Large intestine (tissue), 3 donors: Measurements from ENCODE around the gene BMF. TPM values are rescaled to one million over a fixed set of nuclear protein-coding genes. Genes with fewer than 3 reads are reported as not detected.

Source experiments
- DNase-seq, 2 donors: peaks; one replicate each; pipeline versions ENCODE4 v3.0.0 to v3.0.0-alpha.2; 2013
- H3K27ac ChIP-seq: one replicate; pipeline ENCODE4 v1.5.1; 2013; ENCODE audit warnings: low read length
- H3K27me3 ChIP-seq: 2 replicates; pipeline ENCODE4 v1.6.1; 2013; ENCODE audit warnings: low read length; ENCODE audit not compliant: control insufficient read depth, insufficient read depth
- H3K36me3 ChIP-seq: 2 replicates; pipeline ENCODE4 v1.6.1; 2013; ENCODE audit warnings: low read length; ENCODE audit not compliant: control insufficient read depth, insufficient read depth
- H3K4me1 ChIP-seq: one replicate; pipeline ENCODE4 v1.6.1; 2013; ENCODE audit warnings: low read length; ENCODE audit not compliant: control insufficient read depth, insufficient read depth
- H3K4me3 ChIP-seq: one replicate; pipeline ENCODE4 v1.5.1; 2013; ENCODE audit warnings: low read length
- H3K9me3 ChIP-seq: one replicate; pipeline ENCODE4 v1.6.1; 2013; ENCODE audit warnings: mild to moderate bottlenecking, low read depth, low read length, moderate library complexity; ENCODE audit not compliant: control insufficient read depth
- WGBS: methylation state at CpG from one replicate; pipeline ENCODE4 v1.1.5; 2013; ENCODE audit warnings: low lambda C conversion rate; ENCODE audit not compliant: insufficient coverage; 5-methylcytosine and 5-hydroxymethylcytosine counted together
- polyA plus RNA-seq: library from polyadenylated mRNA; unstranded; fragments of 120-200 nt; gene quantifications from one replicate; pipeline ENCODE4 v1.2.1, GENCODE V29; 2013

BMF gene
- polyA plus RNA-seq, 1 donor: 9.2 TPM

DNA sequence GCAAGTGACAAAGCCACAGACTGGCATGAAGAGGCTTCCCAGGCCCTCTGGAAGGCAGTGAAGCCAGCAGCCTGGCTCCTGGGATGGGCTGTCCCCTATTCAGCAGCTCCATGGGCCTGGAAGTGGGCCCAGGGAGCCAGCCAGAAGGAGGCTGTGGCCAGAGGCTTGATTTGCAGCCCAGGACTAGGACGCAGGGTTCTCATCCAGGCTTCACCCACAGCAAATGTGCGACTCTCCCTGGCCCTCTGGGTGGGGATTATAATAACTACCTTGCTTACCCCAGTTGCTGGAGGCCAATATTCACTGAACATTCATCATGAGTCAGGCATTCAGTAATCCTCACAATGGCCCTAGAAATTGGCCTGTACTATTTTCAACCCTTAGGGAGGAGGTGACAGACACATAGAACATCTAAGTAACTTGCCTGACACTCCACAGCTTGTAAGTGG lies 45.1 kb downstream of the BMF start:
- Histone ChIP-seq H3K4me1 (no peaks in the 10 kb centered on the region), H3K27ac (no peak overlapping the region), H3K36me3 (peaks cover 3% of the 10 kb centered on the region), H3K4me3 (no peak overlapping the region), H3K9me3 (no peaks in the 10 kb centered on the region), H3K27me3 (no peaks in the 10 kb centered on the region)
- WGBS: no CpG with 5 or more reads among the region's 2 CpGs
- DNase-seq: no peak

DNA sequence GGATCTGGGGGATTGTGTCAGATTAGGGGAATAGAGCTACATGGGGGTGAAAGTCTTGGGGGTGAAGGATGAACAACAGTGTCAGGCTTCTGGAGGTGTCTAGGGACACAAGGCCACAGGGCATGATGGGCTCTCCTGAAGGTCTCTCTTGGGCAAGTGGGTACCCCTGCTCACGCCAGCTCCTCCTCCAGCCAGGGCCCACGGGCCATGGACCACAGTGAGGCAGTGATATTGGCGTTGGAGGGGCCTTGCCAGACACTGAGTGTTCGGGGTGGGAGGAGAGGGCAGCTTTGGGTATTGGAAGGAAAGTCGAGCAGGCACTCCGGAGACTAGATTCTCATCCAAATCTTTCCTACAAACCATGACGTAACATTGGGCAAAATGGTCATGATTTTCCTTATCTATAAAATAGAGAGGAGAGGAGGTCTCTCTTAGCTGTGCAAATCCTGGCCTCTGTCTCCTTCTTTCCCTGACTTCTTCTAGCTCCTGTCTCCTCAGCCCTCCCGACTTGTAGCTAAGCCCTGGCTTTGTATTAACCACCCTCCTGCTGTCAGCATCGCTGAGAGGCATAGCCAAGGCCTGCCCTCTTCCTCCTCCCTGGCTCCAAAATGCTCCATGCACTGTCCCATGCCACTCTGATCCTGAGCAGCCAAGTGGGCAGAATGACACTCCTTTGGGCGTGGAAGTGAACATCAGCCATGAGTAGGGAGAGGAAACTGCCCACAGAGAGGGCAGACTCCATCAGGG lies 45.7 kb downstream of the BMF start:
- H3K4me1 ChIP-seq: no peaks in the 10 kb centered on the region
- no peaks in the 10 kb centered on the region for H3K27me3 ChIP-seq
- H3K36me3 ChIP-seq: peaks cover 3% of the 10 kb centered on the region
- no peak overlapping the region for H3K4me3 ChIP-seq
- no peak for DNase-seq
- no CpG with 5 or more reads among the region's 10 CpGs for WGBS
- no peak overlapping the region for H3K27ac ChIP-seq
- H3K9me3 ChIP-seq: no peaks in the 10 kb centered on the region

DNA sequence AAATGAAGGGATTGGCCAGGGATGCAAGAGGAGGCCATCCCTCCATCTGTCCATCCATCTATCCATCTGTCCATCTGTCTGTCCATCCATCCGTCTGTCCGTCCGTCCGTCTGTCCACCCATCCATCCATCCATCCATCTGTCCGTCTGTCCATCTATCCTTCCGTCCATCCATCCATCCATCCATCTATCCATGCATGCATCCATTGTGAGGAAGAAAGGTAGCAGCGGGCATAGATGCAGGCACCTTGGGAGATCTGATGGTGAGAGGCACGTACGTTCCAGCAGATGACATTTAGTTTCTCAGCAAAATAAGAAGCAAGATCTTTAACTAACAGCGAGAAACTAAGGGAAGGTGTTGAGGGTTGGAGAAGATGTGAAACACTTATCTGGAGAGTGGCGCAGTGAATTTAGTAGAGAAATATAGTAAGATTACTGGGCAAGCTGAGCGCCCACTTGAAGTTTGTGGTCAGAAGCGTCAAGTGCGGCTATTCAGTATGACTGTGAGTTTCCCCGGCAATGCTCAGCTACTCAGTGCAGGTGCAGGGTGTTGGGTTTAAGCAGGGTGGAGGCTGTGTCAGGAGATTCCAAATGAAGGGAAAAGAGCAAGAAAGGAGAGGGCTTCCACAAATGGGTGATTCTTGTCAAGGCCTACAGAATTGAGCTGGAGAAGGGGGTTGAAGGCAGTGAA lies 47.3 kb downstream of the BMF start:
- Histone ChIP-seq H3K27me3 (no peaks in the 10 kb centered on the region), H3K36me3 (peaks cover 3% of the 10 kb centered on the region), H3K9me3 (no peaks in the 10 kb centered on the region), H3K4me3 (no peak overlapping the region), H3K27ac (no peak overlapping the region), H3K4me1 (no peaks in the 10 kb centered on the region)
- WGBS: 97% methylated on average over 9 of the region's 15 CpGs
- no peak for DNase-seq

DNA sequence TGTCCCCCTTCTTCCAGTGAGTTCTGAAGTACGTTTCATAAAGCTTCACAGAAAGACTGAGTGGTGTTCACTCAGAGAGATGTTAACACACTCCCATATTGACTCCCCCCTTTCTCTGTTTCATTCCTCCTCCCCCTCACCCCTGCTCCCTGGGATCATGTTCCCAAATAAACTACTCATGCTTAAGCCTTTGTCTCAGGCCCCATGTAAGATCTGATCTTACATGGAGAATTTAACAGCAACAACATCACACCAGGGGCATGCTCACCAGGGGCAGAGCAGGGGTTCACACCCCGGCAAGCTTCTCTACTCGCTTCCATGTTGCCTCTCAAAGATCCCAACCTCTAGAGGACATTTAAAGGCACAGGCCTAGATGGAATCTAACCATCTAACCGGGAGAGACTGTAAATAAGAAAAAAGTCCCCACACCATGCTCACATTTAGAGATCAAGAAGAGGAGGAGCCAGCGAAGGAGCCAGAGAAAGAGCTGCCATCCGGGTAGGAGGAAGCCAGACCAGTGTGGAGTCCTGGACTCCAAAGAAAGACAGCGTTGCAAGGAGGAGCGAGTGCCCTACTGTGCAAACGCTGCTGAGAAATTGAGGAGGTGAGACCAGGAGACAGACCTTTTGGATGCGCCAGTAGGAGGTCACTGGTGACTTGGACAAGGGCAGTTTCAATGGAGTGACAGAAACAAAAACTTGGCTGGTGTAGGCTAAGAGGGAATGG lies 48.3 kb downstream of the BMF start:
- peaks cover 3% of the 10 kb centered on the region for H3K36me3 ChIP-seq
- H3K4me1 ChIP-seq: no peaks in the 10 kb centered on the region
- WGBS: no CpG with 5 or more reads among the region's 10 CpGs
- H3K27me3 ChIP-seq: no peaks in the 10 kb centered on the region
- no peak for DNase-seq
- no peaks in the 10 kb centered on the region for H3K9me3 ChIP-seq
- H3K27ac ChIP-seq: no peak overlapping the region
- H3K4me3 ChIP-seq: no peak overlapping the region

DNA sequence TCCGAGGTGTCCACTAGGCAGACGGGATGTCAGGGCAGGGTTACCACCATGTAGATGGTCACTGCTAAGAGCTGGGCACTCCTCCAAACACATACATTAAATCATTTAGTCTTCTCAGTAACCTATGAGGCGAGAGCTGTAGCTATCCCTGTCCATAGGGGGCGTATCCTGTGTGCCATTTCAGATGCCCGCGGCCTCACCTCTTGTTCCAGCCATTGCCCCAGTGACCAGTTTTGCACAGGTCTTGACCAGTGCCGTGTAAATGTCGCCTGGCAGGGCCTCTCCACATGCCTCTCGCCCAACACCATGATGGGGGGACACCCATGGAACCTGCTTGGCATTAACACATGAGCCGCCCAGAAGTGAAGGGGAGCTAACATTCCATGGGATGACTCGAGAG lies 48.9 kb downstream of the BMF start:
- H3K36me3 ChIP-seq: no peaks in the 10 kb centered on the region
- no CpG with 5 or more reads among the region's 11 CpGs for WGBS
- no peaks in the 10 kb centered on the region for H3K27me3 ChIP-seq
- H3K4me3 ChIP-seq: no peak overlapping the region
- H3K4me1 ChIP-seq: peaks cover 3% of the 10 kb centered on the region
- H3K9me3 ChIP-seq: no peaks in the 10 kb centered on the region
- no peak overlapping the region for H3K27ac ChIP-seq
- DNase-seq: no peak

DNA sequence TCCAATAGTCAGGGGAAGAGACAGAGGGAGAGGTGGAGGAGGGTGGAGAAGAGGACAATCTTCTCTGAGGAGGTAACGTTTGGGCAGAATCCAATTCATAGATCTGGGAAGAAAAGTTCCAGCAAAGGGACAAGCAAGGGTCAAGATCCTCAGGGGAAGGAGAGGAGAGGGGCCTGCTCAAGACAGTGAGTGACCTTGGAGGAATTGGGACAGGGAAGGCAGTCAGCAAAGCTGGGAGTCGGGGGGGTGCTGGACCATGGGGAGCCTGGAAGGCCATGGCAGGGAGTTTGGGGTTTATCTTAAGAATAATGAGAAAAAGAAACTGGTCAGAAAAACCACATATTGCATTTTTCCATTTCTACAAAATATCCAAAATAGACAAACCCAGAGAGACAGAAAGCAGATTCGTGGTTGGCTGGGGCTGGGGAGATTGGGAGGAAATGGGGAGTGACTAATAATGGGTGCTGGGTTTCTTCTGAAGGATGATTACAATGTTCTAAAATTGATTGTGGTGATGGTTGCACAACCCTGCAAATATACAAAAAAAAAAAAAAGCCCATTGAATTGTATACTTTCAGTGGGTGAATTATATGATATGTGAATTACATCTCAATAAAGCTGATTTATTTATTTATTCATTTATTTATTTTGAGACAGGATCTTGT lies 50.1 kb downstream of the BMF start:
- no peak overlapping the region for H3K4me3 ChIP-seq

DNA sequence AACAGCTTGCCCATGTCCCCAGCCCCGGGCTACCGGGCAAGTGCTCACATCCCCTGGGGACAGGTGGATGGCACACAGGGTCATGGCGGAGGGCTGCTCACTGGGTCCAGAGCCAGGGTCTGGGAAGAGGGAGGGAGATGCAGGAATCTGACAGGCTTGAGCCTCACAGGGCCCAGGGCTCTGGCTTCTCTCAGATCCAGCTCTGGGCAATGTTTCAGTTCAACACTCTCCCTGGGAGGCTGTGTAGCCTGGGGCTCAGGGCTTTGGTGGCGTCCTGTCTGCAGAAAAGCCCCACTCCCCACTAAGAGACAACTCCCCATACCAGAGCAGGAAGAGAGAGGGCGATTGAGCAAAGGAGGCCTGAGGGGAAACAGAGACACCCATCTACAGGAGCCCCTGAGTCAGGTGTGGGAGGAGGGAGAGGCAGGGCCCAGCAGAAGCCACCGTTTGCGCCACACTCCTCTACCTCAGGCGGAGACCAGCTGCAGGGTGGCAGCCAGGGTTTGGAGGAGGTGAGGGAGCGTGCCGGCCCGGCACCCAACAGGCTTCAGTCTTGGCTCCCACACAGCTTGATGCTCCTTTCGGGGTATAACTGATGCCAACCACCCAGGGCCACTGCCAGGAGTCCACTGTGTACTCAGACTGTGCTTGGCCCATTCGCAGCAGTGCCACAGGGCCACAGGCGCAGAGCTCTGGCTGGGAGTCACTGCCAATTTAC lies 52.9 kb downstream of the BMF start:
- no CpG with 5 or more reads among the region's 14 CpGs for WGBS
- Histone ChIP-seq H3K27me3 (no peaks in the 10 kb centered on the region), H3K4me1 (peaks cover 39% of the 10 kb centered on the region), H3K27ac (no peak overlapping the region), H3K36me3 (no peaks in the 10 kb centered on the region), H3K4me3 (no peak overlapping the region), H3K9me3 (no peaks in the 10 kb centered on the region)
- DNase-seq: no peak

More for the DNA sequence above, 50.1 kb downstream of the BMF start:
- Histone ChIP-seq H3K36me3 (no peaks in the 10 kb centered on the region), H3K9me3 (no peaks in the 10 kb centered on the region), H3K4me1 (peaks cover 15% of the 10 kb centered on the region), H3K27ac (no peak overlapping the region), H3K27me3 (no peaks in the 10 kb centered on the region)
- DNase-seq: no peak
- WGBS: no CpG with 5 or more reads among the region's 3 CpGs

DNA sequence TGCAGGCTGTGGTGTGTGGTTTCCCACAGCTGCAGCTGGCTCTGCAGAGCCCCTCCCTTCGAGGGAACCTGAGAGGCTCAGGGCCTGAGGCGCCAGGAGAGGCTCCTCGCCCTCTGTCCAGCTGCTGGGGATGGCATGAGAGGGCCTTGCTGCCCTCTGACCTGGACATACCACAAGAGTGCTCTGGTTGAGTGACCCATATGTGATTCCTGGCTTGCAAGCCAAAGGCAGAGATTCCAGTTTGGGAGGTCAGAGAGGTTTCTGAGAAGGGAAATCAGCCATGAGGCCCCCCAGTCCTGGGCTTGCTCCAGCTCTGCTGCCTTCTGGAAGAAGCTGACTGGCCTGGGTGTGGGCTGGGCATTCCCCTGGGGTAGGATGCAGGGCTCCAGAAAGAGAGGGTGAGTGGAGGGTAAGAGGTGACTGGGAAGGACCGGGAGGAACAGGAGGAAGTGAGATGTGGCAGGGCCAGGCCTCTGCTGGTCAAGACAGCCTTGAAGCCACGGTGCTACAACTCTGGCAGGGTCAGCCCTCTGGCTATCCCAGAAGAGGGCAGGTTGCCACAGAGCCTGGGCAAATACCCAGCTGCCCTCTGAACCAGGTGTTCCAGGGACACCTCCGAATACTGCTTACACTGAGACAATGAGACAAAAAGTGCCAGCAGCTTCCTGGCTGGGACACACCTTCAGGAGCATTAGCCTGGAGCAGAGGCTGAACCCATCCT lies 53.7 kb downstream of the BMF start:
- no CpG with 5 or more reads among the region's 6 CpGs for whole genome bisulfite sequencing
- Histone ChIP-seq H3K27me3 (no peaks in the 10 kb centered on the region), H3K4me3 (no peak overlapping the region), H3K36me3 (no peaks in the 10 kb centered on the region), H3K9me3 (no peaks in the 10 kb centered on the region), H3K27ac (no peak overlapping the region), H3K4me1 (peaks cover 41% of the 10 kb centered on the region)
- DNase-seq: no peak

DNA sequence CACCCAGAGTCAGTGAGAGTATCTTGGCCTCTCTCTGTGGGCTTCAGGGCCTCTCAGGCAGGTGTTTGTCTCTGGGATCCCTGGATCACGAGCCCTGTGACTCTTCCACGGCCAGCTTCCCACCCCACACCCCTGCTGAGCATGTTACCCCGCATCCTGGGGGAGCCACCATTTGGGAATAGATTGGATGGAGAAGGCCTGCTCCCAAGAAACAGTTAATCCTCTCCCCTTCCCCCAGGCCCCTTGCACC lies 54.1 kb downstream of the BMF start:
- WGBS: no CpG with 5 or more reads among the region's 3 CpGs
- DNase-seq: no peak
- no peaks in the 10 kb centered on the region for H3K36me3 ChIP-seq
- H3K4me3 ChIP-seq: no peak overlapping the region
- H3K27ac ChIP-seq: no peak overlapping the region
- peaks cover 41% of the 10 kb centered on the region for H3K4me1 ChIP-seq
- H3K27me3 ChIP-seq: no peaks in the 10 kb centered on the region
- no peaks in the 10 kb centered on the region for H3K9me3 ChIP-seq
